ENCODE data around the gene SLC9A3.

SLC9A3 gene

GRCh38 chr5:432928-433791, 91.1 kb downstream of the SLC9A3 start:
- TF ChIP-seq POLR2AphosphoS5 (IDR thresholded peaks at IDR 0.05; ENCODE audit: low read depth, low read length) (peak; percentile 25; the same call in 1 of the 2 replicates), SPI1 (IDR thresholded peaks at IDR 0.05; ENCODE audit: low read depth, low read length) (no peak), POLR2A (IDR thresholded peaks at IDR 0.05; ENCODE audit: low read depth, low read length) (peak; percentile 38; the same call in 1 of the 2 replicates), PAX5 (IDR thresholded peaks at IDR 0.05; ENCODE audit: insufficient read depth, low read length, severe bottlenecking) (no peak), TAF1 (IDR thresholded peaks at IDR 0.05; ENCODE audit: low read depth, low read length) (no peak), POU2F2 (IDR thresholded peaks at IDR 0.05; ENCODE audit: low read depth, low read length) (no peak)
- no peak for DNase-seq (ENCODE audit: insufficient read length, low spot score)
- FAIRE-seq, result no peak

GRCh38 chr5:432201-432927, 91.9 kb downstream of the SLC9A3 start:
- TF ChIP-seq TAF1 (IDR thresholded peaks at IDR 0.05; ENCODE audit: low read depth, low read length) (no peak), POU2F2 (IDR thresholded peaks at IDR 0.05; ENCODE audit: low read depth, low read length) (no peak), PAX5 (IDR thresholded peaks at IDR 0.05; ENCODE audit: insufficient read depth, low read length, severe bottlenecking) (no peak), SPI1 (IDR thresholded peaks at IDR 0.05; ENCODE audit: low read depth, low read length) (no peak), POLR2AphosphoS5 (IDR thresholded peaks at IDR 0.05; ENCODE audit: low read depth, low read length) (no peak), POLR2A (IDR thresholded peaks at IDR 0.05; ENCODE audit: low read depth, low read length) (no peak)

GRCh38 chr5:431711-432050, 92.6 kb downstream of the SLC9A3 start:
- DNase-seq (ENCODE audit: insufficient read length, low spot score), result no peak
- FAIRE-seq, result no peak
- TF ChIP-seq SPI1 (IDR thresholded peaks at IDR 0.05; ENCODE audit: low read depth, low read length), result no peak
- TF ChIP-seq PAX5 (IDR thresholded peaks at IDR 0.05; ENCODE audit: insufficient read depth, low read length, severe bottlenecking), result no peak
- TF ChIP-seq POLR2A (IDR thresholded peaks at IDR 0.05; ENCODE audit: low read depth, low read length), result no peak
- TF ChIP-seq POLR2AphosphoS5 (IDR thresholded peaks at IDR 0.05; ENCODE audit: low read depth, low read length), result no peak
- TF ChIP-seq POU2F2 (IDR thresholded peaks at IDR 0.05; ENCODE audit: low read depth, low read length), result no peak
- TF ChIP-seq TAF1 (IDR thresholded peaks at IDR 0.05; ENCODE audit: low read depth, low read length), result no peak

More at GRCh38 chr5:432201-432927, 91.9 kb downstream of the SLC9A3 start:
- FAIRE-seq (no peak), DNase-seq (ENCODE audit: insufficient read length, low spot score) (no peak)

- FAIRE-seq (peak; percentile 69), DNase-seq (ENCODE audit: insufficient read length, low spot score) (peak; percentile 64)
- TF ChIP-seq PAX5 (IDR thresholded peaks at IDR 0.05; ENCODE audit: insufficient read depth, low read length, severe bottlenecking) (no peak), POLR2A (IDR thresholded peaks at IDR 0.05; ENCODE audit: low read depth, low read length) (no peak; the same call in 1 of the 2 replicates), POLR2AphosphoS5 (IDR thresholded peaks at IDR 0.05; ENCODE audit: low read depth, low read length) (no peak; the same call in none of the 2 replicates), POU2F2 (IDR thresholded peaks at IDR 0.05; ENCODE audit: low read depth, low read length) (0 out of 2 replicates have a peak, but pooled peaks have one; percentile 47), SPI1 (IDR thresholded peaks at IDR 0.05; ENCODE audit: low read depth, low read length) (no peak), TAF1 (IDR thresholded peaks at IDR 0.05; ENCODE audit: low read depth, low read length) (no peak)
Observed at GRCh38 chr5:431001-431710, 93.1 kb downstream of the SLC9A3 start.

GRCh38 chr5:430214-430925, 93.9 kb downstream of the SLC9A3 start:
- no peak for DNase-seq (ENCODE audit: insufficient read length, low spot score)
- TF ChIP-seq SPI1 (IDR thresholded peaks at IDR 0.05; ENCODE audit: low read depth, low read length), result no peak
- TF ChIP-seq POLR2AphosphoS5 (IDR thresholded peaks at IDR 0.05; ENCODE audit: low read depth, low read length), result no peak
- no peak for TF ChIP-seq TAF1 (IDR thresholded peaks at IDR 0.05; ENCODE audit: low read depth, low read length)
- FAIRE-seq, result no peak

GRCh38 chr5:429453-430188, 94.6 kb downstream of the SLC9A3 start:
- FAIRE-seq, result no peak
- TF ChIP-seq POU2F2 (IDR thresholded peaks at IDR 0.05; ENCODE audit: low read depth, low read length), result no peak
- no peak for TF ChIP-seq TAF1 (IDR thresholded peaks at IDR 0.05; ENCODE audit: low read depth, low read length)
- no peak for TF ChIP-seq POLR2AphosphoS5 (IDR thresholded peaks at IDR 0.05; ENCODE audit: low read depth, low read length)
- TF ChIP-seq POLR2A (IDR thresholded peaks at IDR 0.05; ENCODE audit: low read depth, low read length), result no peak
- TF ChIP-seq SPI1 (IDR thresholded peaks at IDR 0.05; ENCODE audit: low read depth, low read length), result no peak
- TF ChIP-seq PAX5 (IDR thresholded peaks at IDR 0.05; ENCODE audit: insufficient read depth, low read length, severe bottlenecking), result no peak
- no peak for DNase-seq (ENCODE audit: insufficient read length, low spot score)

- FAIRE-seq (no peak), DNase-seq (ENCODE audit: insufficient read length, low spot score) (no peak)
- no peak for TF ChIP-seq POU2F2 (IDR thresholded peaks at IDR 0.05; ENCODE audit: low read depth, low read length)
- TF ChIP-seq SPI1 (IDR thresholded peaks at IDR 0.05; ENCODE audit: low read depth, low read length), result no peak
- TF ChIP-seq POLR2AphosphoS5 (IDR thresholded peaks at IDR 0.05; ENCODE audit: low read depth, low read length), result no peak
- TF ChIP-seq POLR2A (IDR thresholded peaks at IDR 0.05; ENCODE audit: low read depth, low read length), result no peak
- no peak for TF ChIP-seq PAX5 (IDR thresholded peaks at IDR 0.05; ENCODE audit: insufficient read depth, low read length, severe bottlenecking)
- no peak for TF ChIP-seq TAF1 (IDR thresholded peaks at IDR 0.05; ENCODE audit: low read depth, low read length)
Observed at GRCh38 chr5:428754-429452, 95.3 kb downstream of the SLC9A3 start.
